ENCODE measurements around the gene CNBP.

- TF ChIP-seq CTCF (IDR thresholded peaks at IDR 0.05; ENCODE audit: low read length) (no peak), EZH2 (IDR thresholded peaks at IDR 0.05; ENCODE audit: borderline replicate concordance, low read length) (no peak)
Observed at GRCh38 chr3:129196601-129197000, 12.9 kb upstream of the CNBP start.
